GM23248 (cell line): ENCODE data around the gene GUCA2A. TPM values are rescaled to one million over a fixed set of nuclear protein-coding genes. Genes with fewer than 3 reads are reported as not detected.

ENCODE experiments used
- DNase-seq: peaks from one replicate; pipeline ENCODE4 v3.0.0-alpha.2; 2015
- H2AFZ ChIP-seq: fragments of 200-600 bp; sonication (generic); 2 replicates; pipeline ENCODE4 v1.6.1; 2016; ENCODE audit warnings: antibody characterized with exemption
- H3F3A ChIP-seq: fragments of 200-600 bp; sonication (generic); 2 replicates; pipeline ENCODE4 v1.6.1; 2016; ENCODE audit warnings: mild to moderate bottlenecking, antibody characterized with exemption, mixed run types; ENCODE audit not compliant: insufficient read depth
- H3K27ac ChIP-seq: fragments of 200-600 bp; sonication (generic); 2 replicates; pipeline ENCODE4 v1.5.1; 2016; ENCODE audit warnings: mild to moderate bottlenecking
- H3K27me3 ChIP-seq: fragments of 200-600 bp; sonication (generic); replicated peaks from 2 replicates; pipeline ENCODE4 v1.6.1; 2016; ENCODE audit warnings: mild to moderate bottlenecking; ENCODE audit not compliant: insufficient read depth
- H3K36me3 ChIP-seq: fragments of 200-600 bp; sonication (generic); 2 replicates; pipeline ENCODE4 v1.6.1; 2016; ENCODE audit warnings: low read depth, mild to moderate bottlenecking
- H3K4me1 ChIP-seq: fragments of 200-600 bp; sonication (generic); 2 replicates; pipeline ENCODE4 v1.6.1; 2016; ENCODE audit warnings: mild to moderate bottlenecking; ENCODE audit not compliant: insufficient read depth
- H3K4me2 ChIP-seq: fragments of 200-600 bp; sonication (generic); one replicate; pipeline ENCODE4 v1.6.1; 2016; ENCODE audit warnings: mild to moderate bottlenecking; ENCODE audit not compliant: unreplicated experiment
- H3K4me3 ChIP-seq: fragments of 200-600 bp; sonication (generic); 2 replicates; pipeline ENCODE4 v1.5.1; 2016; ENCODE audit warnings: mild to moderate bottlenecking
- H3K79me2 ChIP-seq: fragments of 200-600 bp; sonication (generic); 2 replicates; pipeline ENCODE4 v1.6.1; 2016; ENCODE audit warnings: mild to moderate bottlenecking; ENCODE audit not compliant: insufficient read depth
- H3K9ac ChIP-seq: fragments of 200-600 bp; sonication (generic); 2 replicates; pipeline ENCODE4 v1.6.1; 2016; ENCODE audit warnings: mild to moderate bottlenecking
- H3K9me2 ChIP-seq: fragments of 200-600 bp; sonication (generic); 2 replicates; pipeline ENCODE4 v1.6.1; 2016; ENCODE audit warnings: mixed run types, mild to moderate bottlenecking, moderate library complexity; ENCODE audit not compliant: insufficient read depth
- H3K9me3 ChIP-seq: fragments of 200-600 bp; sonication (generic); one replicate; pipeline ENCODE4 v1.6.1; 2017; ENCODE audit warnings: low read depth
- H4K20me1 ChIP-seq: fragments of 200-600 bp; sonication (generic); 2 replicates; pipeline ENCODE4 v1.6.0; 2016; ENCODE audit not compliant: insufficient read depth
- EZH2 ChIP-seq: fragments of 200-600 bp; sonication (generic); IDR thresholded peaks from 2 replicates; pipeline ENCODE4 v1.6.1; 2018; ENCODE audit warnings: antibody characterized with exemption, mild to moderate bottlenecking; ENCODE audit not compliant: insufficient read depth, poor library complexity, severe bottlenecking
- EZH2phosphoT487 ChIP-seq: fragments of 200-600 bp; sonication (generic); IDR thresholded peaks from 2 replicates; pipeline ENCODE4 v1.6.1; 2018; ENCODE audit warnings: antibody characterized with exemption, moderate library complexity, mild to moderate bottlenecking, low read depth; ENCODE audit not compliant: insufficient read depth
- WGBS, 2 experiments: methylation state at CpG; one replicate each; pipeline ENCODE4 v1.1.6; 2015 to 2017; ENCODE audit warnings: low lambda C conversion rate in 2 of 2, low coverage in 1 of 2; ENCODE audit errors: missing lambda C conversion rate in 2 of 2; 5-methylcytosine and 5-hydroxymethylcytosine counted together
- in situ Hi-C: fragments of 300-500 bp; cut with MboI; formaldehyde crosslinking; loops from 2 replicates; pipeline ENCODE4 v1.15.0; 2020
- polyA plus RNA-seq: library from polyadenylated mRNA; unstranded; fragments of >200 nt; fragmentation: Nextera tagmentation; extraction: Ambion mirVana; gene quantifications from 2 replicates; pipeline ENCODE4 v1.2.1, GENCODE V29; 2016
- total RNA-seq: library from RNA; depleted of rRNA; stranded (reverse); fragments of >200 nt; shearing (Covaris generic); gene quantifications from 2 replicates; pipeline ENCODE4 v1.2.3, GENCODE V29; 2014; rRNA removed

Gene GUCA2A
- total and polyA plus RNA-seq, 2 experiments from 2014 or later: not detected

DNA sequence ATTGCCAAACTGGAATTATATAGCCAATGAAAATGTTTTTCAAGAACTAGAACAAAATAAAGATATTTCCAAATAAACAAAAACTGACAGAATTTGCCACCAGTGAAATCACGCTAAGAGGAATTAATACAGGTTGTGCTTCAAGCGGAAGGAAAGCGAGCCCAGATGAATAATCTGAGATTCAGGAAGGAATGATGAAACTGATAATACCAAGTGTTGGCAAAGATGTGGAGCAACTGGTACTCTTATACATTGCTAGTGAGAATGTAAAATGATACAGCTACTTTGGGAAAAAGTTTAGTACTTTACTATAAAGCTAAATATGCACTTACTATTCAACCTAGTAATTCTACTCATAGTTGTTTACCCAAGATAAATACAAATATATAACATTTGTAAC, 42.1 kb downstream of the GUCA2A start:
- H3K4me3 ChIP-seq: no peak overlapping the region
- H3K36me3 ChIP-seq: no peaks in the 10 kb centered on the region
- no peaks in the 10 kb centered on the region for H3K9me3 ChIP-seq
- DNase-seq: no peak
- TF ChIP-seq EZH2phosphoT487 (no peak), EZH2 (no peak)
- no peak overlapping the region for H3K27ac ChIP-seq
- in situ Hi-C loops: no loop called here
- no peak overlapping the region for H3K9ac ChIP-seq
- 71 to 78% methylated on average over 3 of the region's 3 CpGs for WGBS, 2 experiments
- H4K20me1 ChIP-seq: no peaks in the 10 kb centered on the region
- H3K27me3 ChIP-seq: peaks cover 14% of the 10 kb centered on the region
- H3K79me2 ChIP-seq: no peaks in the 10 kb centered on the region
- no peak overlapping the region for H3K4me2 ChIP-seq
- H3F3A ChIP-seq: no peaks in the 10 kb centered on the region
- no peaks in the 10 kb centered on the region for H3K4me1 ChIP-seq
- H3K9me2 ChIP-seq: no peaks in the 10 kb centered on the region
- no peak overlapping the region for H2AFZ ChIP-seq

DNA sequence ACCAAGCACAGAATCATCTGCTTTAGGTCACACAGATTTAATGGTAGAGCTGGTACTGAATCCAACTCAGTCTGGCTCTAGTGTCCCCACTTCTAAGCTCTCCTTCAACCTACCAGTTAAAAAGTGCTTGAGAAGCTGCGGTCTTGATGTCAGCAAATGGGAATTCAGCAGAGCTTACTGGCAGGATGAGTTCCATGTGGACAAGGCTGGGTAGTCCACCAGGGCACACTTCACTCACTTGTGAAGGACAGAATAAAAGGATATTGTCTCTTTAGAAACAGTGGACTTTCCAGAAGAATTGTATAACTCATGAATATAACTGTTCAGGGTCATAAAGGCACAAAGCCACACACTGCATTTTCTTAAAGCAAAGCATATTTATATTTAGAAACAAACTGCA, 46.4 kb downstream of the GUCA2A start:
- Histone ChIP-seq H3K27ac (no peak overlapping the region), H3K4me1 (no peaks in the 10 kb centered on the region), H3K4me2 (no peak overlapping the region), H2AFZ (no peak overlapping the region), H3K27me3 (peaks cover 20% of the 10 kb centered on the region), H3K9ac (no peak overlapping the region), H3K9me2 (no peaks in the 10 kb centered on the region), H3K9me3 (no peaks in the 10 kb centered on the region), H4K20me1 (no peaks in the 10 kb centered on the region), H3K4me3 (no peak overlapping the region), H3K36me3 (no peaks in the 10 kb centered on the region), H3K79me2 (no peaks in the 10 kb centered on the region), H3F3A (no peaks in the 10 kb centered on the region)
- TF ChIP-seq EZH2 (no peak), EZH2phosphoT487 (no peak)
- in situ Hi-C loops: no loop called here
- no peak for DNase-seq
- WGBS, 2 experiments: 25 to 46% methylated on average over 1 of the region's 1 CpG

DNA sequence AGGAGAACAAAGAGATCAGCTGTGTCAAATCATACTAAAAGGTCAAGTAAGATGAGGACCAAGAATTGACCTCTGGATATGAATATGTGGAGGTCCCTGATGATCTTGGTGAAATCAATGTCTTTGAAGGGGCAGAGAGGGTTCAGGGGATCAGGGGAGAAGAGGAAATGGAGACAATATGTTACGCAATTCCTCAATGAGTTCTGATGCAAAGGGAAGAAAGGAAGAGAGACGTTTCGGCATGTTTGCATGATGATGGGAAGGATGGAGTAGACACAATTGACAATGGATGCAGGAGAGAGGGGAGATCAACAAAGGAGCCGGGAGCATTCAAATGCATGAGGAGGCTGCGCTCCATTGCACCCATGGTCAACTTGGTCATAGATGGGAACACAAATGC, 47.3 kb downstream of the GUCA2A start:
- TF ChIP-seq EZH2 (no peak), EZH2phosphoT487 (no peak)
- no peaks in the 10 kb centered on the region for H3F3A ChIP-seq
- no peaks in the 10 kb centered on the region for H3K79me2 ChIP-seq
- peaks cover 20% of the 10 kb centered on the region for H3K27me3 ChIP-seq
- no peak overlapping the region for H2AFZ ChIP-seq
- no peaks in the 10 kb centered on the region for H3K36me3 ChIP-seq
- no peaks in the 10 kb centered on the region for H3K9me3 ChIP-seq
- no peak overlapping the region for H3K9ac ChIP-seq
- no peaks in the 10 kb centered on the region for H4K20me1 ChIP-seq
- no peak overlapping the region for H3K4me3 ChIP-seq
- in situ Hi-C loops: no loop called here
- H3K27ac ChIP-seq: no peak overlapping the region
- H3K9me2 ChIP-seq: no peaks in the 10 kb centered on the region
- H3K4me1 ChIP-seq: no peaks in the 10 kb centered on the region
- WGBS, 2 experiments: 57 to 63% methylated on average over 5 of the region's 5 CpGs
- H3K4me2 ChIP-seq: no peak overlapping the region
- no peak for DNase-seq

DNA sequence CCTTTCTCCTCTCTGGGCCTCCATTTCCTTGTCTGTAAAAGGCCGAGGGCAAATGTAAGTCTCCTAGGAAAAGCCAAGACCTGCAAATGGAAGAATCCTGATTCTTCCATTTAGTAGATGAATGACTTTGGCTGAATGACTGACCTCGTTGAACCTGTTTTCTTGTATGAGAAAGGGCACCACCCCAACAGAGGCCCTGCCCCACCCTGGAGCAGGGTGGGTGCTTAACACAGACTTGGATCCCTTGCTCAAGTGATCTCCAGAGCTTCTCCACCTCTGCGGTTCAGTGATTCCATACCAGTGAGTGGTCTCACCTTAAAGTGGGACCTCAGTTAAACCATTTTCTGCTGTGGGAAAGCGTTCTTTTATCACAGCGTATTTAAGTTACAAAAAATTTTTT, 50.3 kb downstream of the GUCA2A start:
- in situ Hi-C loops: no loop called here
- H3F3A ChIP-seq: no peaks in the 10 kb centered on the region
- no peaks in the 10 kb centered on the region for H3K4me1 ChIP-seq
- H3K9me3 ChIP-seq: no peaks in the 10 kb centered on the region
- TF ChIP-seq EZH2: no peak
- no peak for TF ChIP-seq EZH2phosphoT487
- peaks cover 16% of the 10 kb centered on the region for H3K27me3 ChIP-seq
- H4K20me1 ChIP-seq: no peaks in the 10 kb centered on the region
- no peak overlapping the region for H3K27ac ChIP-seq
- no peak overlapping the region for H2AFZ ChIP-seq
- no peak for DNase-seq
- 46 to 56% methylated on average over 5 of the region's 5 CpGs for WGBS, 2 experiments
- H3K4me2 ChIP-seq: no peak overlapping the region
- H3K9me2 ChIP-seq: no peaks in the 10 kb centered on the region
- H3K79me2 ChIP-seq: no peaks in the 10 kb centered on the region
- no peak overlapping the region for H3K4me3 ChIP-seq
- no peak overlapping the region for H3K9ac ChIP-seq
- H3K36me3 ChIP-seq: no peaks in the 10 kb centered on the region

Other genes starting within 250 kb of the GUCA2A start
- gene HIVEP3, start 245.8 kb downstream of the GUCA2A start, total RNA-seq: 1.7 and 2.0 TPM in 2 replicates
- 6.6 and 7.2 TPM in 2 replicates for gene HIVEP3, start 245.8 kb downstream of the GUCA2A start, polyA plus RNA-seq
- gene GUCA2B, start 11.3 kb downstream of the GUCA2A start, total RNA-seq: not detected in 2 replicates
- not detected in 2 replicates for gene GUCA2B, start 11.3 kb downstream of the GUCA2A start, polyA plus RNA-seq
- gene FOXJ3, start 170.5 kb upstream of the GUCA2A start, total RNA-seq: 23.1 and 23.6 TPM in 2 replicates
- 15.9 and 16.3 TPM in 2 replicates for gene FOXJ3, start 170.5 kb upstream of the GUCA2A start, polyA plus RNA-seq
- 0.22 TPM in 1 of 2 replicates, not detected in the other for gene RIMKLA, start 216.0 kb upstream of the GUCA2A start, total RNA-seq
- gene RIMKLA, start 216.0 kb upstream of the GUCA2A start, polyA plus RNA-seq: 0.03 TPM in 1 of 2 replicates, not detected in the other